GM18861 (cell line): ENCODE results near the gene LDB2.

Experiments
- ATAC-seq: cut with Tn5 transposase; IDR thresholded peaks from one replicate; pipeline ENCODE4 v1.9.1; 2021; ENCODE audit not compliant: unreplicated experiment

LDB2 gene

GRCh38 chr4:16760617-16761363 lies 137.7 kb downstream of the LDB2 start:
- no peak for ATAC-seq

- no peak for ATAC-seq
These were observed 138.4 kb downstream of the LDB2 start for GRCh38 chr4:16759931-16760582.

GRCh38 chr4:16758816-16759215 lies 139.6 kb downstream of the LDB2 start:
- ATAC-seq = no peak

- no peak for ATAC-seq
These were observed 140.2 kb downstream of the LDB2 start for GRCh38 chr4:16758255-16758654.

GRCh38 chr4:16757080-16757521 lies 141.3 kb downstream of the LDB2 start:
- no peak for ATAC-seq

GRCh38 chr4:16754104-16754503 lies 144.3 kb downstream of the LDB2 start:
- ATAC-seq = no peak

- ATAC-seq = no peak
These were observed 146.3 kb downstream of the LDB2 start for GRCh38 chr4:16752150-16752549.

GRCh38 chr4:16750882-16751642 lies 147.4 kb downstream of the LDB2 start:
- no peak for ATAC-seq

- ATAC-seq = no peak
These were observed 148.2 kb downstream of the LDB2 start for GRCh38 chr4:16750216-16750615.

GRCh38 chr4:16745887-16746286 lies 152.6 kb downstream of the LDB2 start:
- no peak for ATAC-seq

- no peak for ATAC-seq
These were observed 153.3 kb downstream of the LDB2 start for GRCh38 chr4:16745009-16745635.

- no peak for ATAC-seq
These were observed 157.2 kb downstream of the LDB2 start for GRCh38 chr4:16741287-16741686.

GRCh38 chr4:16739997-16740624 lies 158.3 kb downstream of the LDB2 start:
- no peak for ATAC-seq

- no peak for ATAC-seq
These were observed 159.9 kb downstream of the LDB2 start for GRCh38 chr4:16738558-16738957.

GRCh38 chr4:16733509-16733908 lies 164.9 kb downstream of the LDB2 start:
- ATAC-seq = no peak

GRCh38 chr4:16732741-16733140 lies 165.7 kb downstream of the LDB2 start:
- no peak for ATAC-seq

- ATAC-seq = no peak
These were observed 166.6 kb downstream of the LDB2 start for GRCh38 chr4:16731776-16732380.

- ATAC-seq = no peak
These were observed 167.8 kb downstream of the LDB2 start for GRCh38 chr4:16730522-16731205.

- no peak for ATAC-seq
These were observed 169.1 kb downstream of the LDB2 start for GRCh38 chr4:16729336-16729735.

GRCh38 chr4:16728849-16729248 lies 169.6 kb downstream of the LDB2 start:
- ATAC-seq = no peak
